A673 (cell line): Measurements from ENCODE around the gene CCDC174. TPM values are rescaled to one million over a fixed set of nuclear protein-coding genes. Genes with fewer than 3 reads are reported as not detected.

ENCODE experiments used
- BruUV-seq: library from RNA; stranded (reverse); fragments of 400-500 nt; replicated peaks from 2 replicates; lab custom pipeline; 2021; lab: Mats Ljungman, UMichigan
- CTCF ChIA-PET: fragments of 300-600 bp; sonication (Branson Sonifier 250); formaldehyde crosslinking; loops from one replicate; lab custom pipeline; 2022; ENCODE audit warnings: antibody characterized with exemption; lab: Charles Lee
- POLR2A ChIA-PET: fragments of 300-600 bp; sonication (Branson Sonifier 250); formaldehyde crosslinking; loops from one replicate; lab custom pipeline; 2022; ENCODE audit warnings: antibody characterized with exemption; ENCODE audit not compliant: low non-redundant PET; lab: Charles Lee
- DNase-seq: peaks from one replicate; pipeline ENCODE4 v3.0.0-alpha.2; 2015; ENCODE audit warnings: low spot score
- H3K27ac ChIP-seq: fragments of 200-600 bp; sonication (generic); 2 replicates; pipeline ENCODE4 v1.5.1; 2016; ENCODE audit warnings: mixed run types, low read depth, mild to moderate bottlenecking, mixed read lengths, antibody characterized with exemption, low read length; ENCODE audit not compliant: poor library complexity, severe bottlenecking
- H3K27me3 ChIP-seq: fragments of 200-600 bp; sonication (generic); replicated peaks from 2 replicates; pipeline ENCODE4 v1.6.1; 2017; ENCODE audit warnings: mixed run types, low read depth, mild to moderate bottlenecking, mixed read lengths, antibody characterized with exemption, low read length; ENCODE audit not compliant: insufficient read depth, poor library complexity
- H3K36me3 ChIP-seq: fragments of 200-600 bp; sonication (generic); 2 replicates; pipeline ENCODE4 v1.6.1; 2016; ENCODE audit warnings: mixed run types, mild to moderate bottlenecking, mixed read lengths, antibody characterized with exemption, low read length; ENCODE audit not compliant: insufficient read depth, poor library complexity, severe bottlenecking
- H3K4me1 ChIP-seq: fragments of 200-600 bp; sonication (generic); 2 replicates; pipeline ENCODE4 v1.6.1; 2017; ENCODE audit warnings: mixed run types, mild to moderate bottlenecking, mixed read lengths, antibody characterized with exemption, low read length; ENCODE audit not compliant: insufficient read depth, poor library complexity, severe bottlenecking
- H3K4me3 ChIP-seq: fragments of 200-600 bp; sonication (generic); 2 replicates; pipeline ENCODE4 v1.5.1; 2016; ENCODE audit warnings: low read depth, mixed run types, mild to moderate bottlenecking, mixed read lengths, low read length; ENCODE audit not compliant: poor library complexity, severe bottlenecking
- H3K9me3 ChIP-seq: fragments of 200-600 bp; sonication (generic); 2 replicates; pipeline ENCODE4 v1.6.1; 2016; ENCODE audit warnings: mixed run types, low read depth, mild to moderate bottlenecking, mixed read lengths, antibody characterized with exemption, low read length; ENCODE audit not compliant: poor library complexity, severe bottlenecking
- CTCF ChIP-seq: fragments of 300-800, 200-600 bp; sonication (generic); conservative IDR thresholded peaks from 2 replicates; pipeline ENCODE4 v1.5.1; 2017; ENCODE audit warnings: low read depth, mild to moderate bottlenecking, antibody characterized with exemption, low read length, moderate library complexity, mixed read lengths
- EZH2 ChIP-seq: fragments of 200-600 bp; sonication (generic); IDR thresholded peaks from 2 replicates; pipeline ENCODE4 v1.6.1; 2017; ENCODE audit warnings: borderline replicate concordance, low read depth, mild to moderate bottlenecking, mixed read lengths, antibody characterized with exemption, low read length; ENCODE audit not compliant: poor library complexity, severe bottlenecking
- intact Hi-C: fragments of 100-400 bp; cut with micrococcal nuclease; formaldehyde crosslinking; loops from one replicate; pipeline ENCODE4 v1.10.0; 2022; ENCODE audit not compliant: unreplicated experiment
- total RNA-seq: library from RNA; stranded (reverse); gene quantifications from 2 replicates; pipeline ENCODE4 v1.2.3, GENCODE V29; 2021

The CCDC174 gene
- total RNA-seq, 1 experiment from 2014 or later: 19.8 TPM

- intact Hi-C loops: no loop called here
- DNase-seq: no peak
- Histone ChIP-seq H3K9me3 (no peaks in the 10 kb centered on the region), H3K4me1 (peaks cover 10% of the 10 kb centered on the region), H3K27me3 (no peaks in the 10 kb centered on the region), H3K36me3 (no peaks in the 10 kb centered on the region), H3K4me3 (no peak overlapping the region), H3K27ac (no peak overlapping the region)
- ChIA-PET CTCF (no interaction called here), POLR2A (no interaction called here)
- TF ChIP-seq CTCF (no peak), EZH2 (no peak)
- no TSS peak for BruUV-seq
Observed at GRCh38 chr3:14620512-14620911, 31.1 kb upstream of the CCDC174 start.

- no peak for DNase-seq
- no peak for TF ChIP-seq CTCF
- no peak for TF ChIP-seq EZH2
- ChIA-PET CTCF (no interaction called here), POLR2A (no interaction called here)
- Histone ChIP-seq H3K9me3 (no peaks in the 10 kb centered on the region), H3K36me3 (no peaks in the 10 kb centered on the region), H3K4me1 (peaks cover 9% of the 10 kb centered on the region), H3K27me3 (no peaks in the 10 kb centered on the region), H3K4me3 (no peak overlapping the region), H3K27ac (no peak overlapping the region)
- BruUV-seq: no TSS peak
- intact Hi-C loops: no loop called here
Observed at GRCh38 chr3:14621093-14621492, 30.5 kb upstream of the CCDC174 start.

- Histone ChIP-seq H3K36me3 (no peaks in the 10 kb centered on the region), H3K4me3 (no peak overlapping the region), H3K4me1 (no peaks in the 10 kb centered on the region), H3K27me3 (no peaks in the 10 kb centered on the region), H3K27ac (no peak overlapping the region), H3K9me3 (no peaks in the 10 kb centered on the region)
- no peak for TF ChIP-seq EZH2
- no peak for TF ChIP-seq CTCF
- POLR2A ChIA-PET: no interaction called here
- intact Hi-C loops: no loop called here
- BruUV-seq: no TSS peak
- no peak for DNase-seq
- CTCF ChIA-PET: no interaction called here
Observed at GRCh38 chr3:14622368-14622767, 29.2 kb upstream of the CCDC174 start.
